Sigmoid colon (tissue), 4 donors: ENCODE results near the gene TMTC2.

Source experiments
- CTCF ChIP-seq, 4 experiments: fragments of 450-650 bp in 3 of 4; fragments of 200-600 bp in 1 of 4; IDR thresholded peaks; one replicate each; pipeline ENCODE4 v1.5.1; 2016 to 2019; ENCODE audit warnings: antibody characterized with exemption in 4 of 4, mild to moderate bottlenecking in 3 of 4, moderate library complexity in 2 of 4
- POLR2A ChIP-seq, 2 donors: fragments of 450-650 bp; IDR thresholded peaks; one replicate each; pipeline ENCODE4 v1.6.1; 2016; ENCODE audit warnings: antibody characterized with exemption in 2 of 2, mild to moderate bottlenecking in 2 of 2, moderate library complexity in 2 of 2
- POLR2AphosphoS5 ChIP-seq, 4 donors: sonication (generic); formaldehyde crosslinking; IDR thresholded peaks; one replicate each; pipeline ENCODE4 v1.6.1; 2017; ENCODE audit warnings: antibody characterized with exemption in 4 of 4

GRCh38 chr12:83132360-83132759 is 445.7 kb downstream of the TMTC2 start:
- TF ChIP-seq CTCF (IDR thresholded peaks at IDR 0.05): no peak
- no peak for TF ChIP-seq POLR2AphosphoS5 (IDR thresholded peaks at IDR 0.05)
- TF ChIP-seq POLR2A (IDR thresholded peaks at IDR 0.05): no peak
